Measurements from ENCODE around the gene LAGE3. TPM values are rescaled to one million over a fixed set of nuclear protein-coding genes. Genes with fewer than 3 reads are reported as not detected.

The LAGE3 gene
- 10.0 TPM for total RNA-seq
- 29.0 TPM for polyA plus RNA-seq (ENCODE audit: insufficient read depth, low read depth, low replicate concordance)
- long read RNA-seq, donor 1, transcript LAGE3-201 (3 exons, 949 nt), result major isoform, 30 of 30 reads
- long read RNA-seq, donor 1, partial matches to known transcripts, result 0 of 30 reads
- long read RNA-seq, donor 1, other reads (novel, unspliced or antisense), result 0 of 30 reads
- long read RNA-seq, donor 2, transcript LAGE3-201 (3 exons, 949 nt), result major isoform, 26 of 26 reads
- long read RNA-seq, donor 2, partial matches to known transcripts, result 0 of 26 reads
- long read RNA-seq, donor 2, other reads (novel, unspliced or antisense), result 0 of 26 reads
- long read RNA-seq, donor 3, transcript LAGE3-201 (3 exons, 949 nt), result major isoform, 30 of 30 reads
- long read RNA-seq, donor 3, partial matches to known transcripts, result 0 of 30 reads
- long read RNA-seq, donor 3, other reads (novel, unspliced or antisense), result 0 of 30 reads
- long read RNA-seq, donor 4, transcript LAGE3-201 (3 exons, 949 nt), result major isoform, 14 of 14 reads
- long read RNA-seq, donor 4, partial matches to known transcripts, result 0 of 14 reads
- long read RNA-seq, donor 4, other reads (novel, unspliced or antisense), result 0 of 14 reads
- long read RNA-seq, donor 5, partial matches to known transcripts, result 0 of 2 reads
- long read RNA-seq, donor 5, other reads (novel, unspliced or antisense), result 0 of 2 reads
- long read RNA-seq, donor 6, transcript LAGE3-201 (3 exons, 949 nt), result major isoform, 41 of 41 reads
- long read RNA-seq, donor 6, partial matches to known transcripts, result 0 of 41 reads
- long read RNA-seq, donor 6, other reads (novel, unspliced or antisense), result 0 of 41 reads
- long read RNA-seq, donor 7, transcript LAGE3-201 (3 exons, 949 nt), result major isoform, 16 of 16 reads
- long read RNA-seq, donor 7, partial matches to known transcripts, result 0 of 16 reads
- long read RNA-seq, donor 7, other reads (novel, unspliced or antisense), result 0 of 16 reads
- long read RNA-seq, donor 8, transcript LAGE3-201 (3 exons, 949 nt), result major isoform, 28 of 28 reads
- long read RNA-seq, donor 8, partial matches to known transcripts, result 0 of 28 reads
- long read RNA-seq, donor 8, other reads (novel, unspliced or antisense), result 0 of 28 reads
- long read RNA-seq, donor 9, transcript LAGE3-201 (3 exons, 949 nt), result major isoform, 14 of 14 reads
- long read RNA-seq, donor 9, partial matches to known transcripts, result 0 of 14 reads
- long read RNA-seq, donor 9, other reads (novel, unspliced or antisense), result 0 of 14 reads
- long read RNA-seq, donor 10, transcript LAGE3-201 (3 exons, 949 nt), result major isoform, 20 of 20 reads
- long read RNA-seq, donor 10, partial matches to known transcripts, result 0 of 20 reads
- long read RNA-seq, donor 10, other reads (novel, unspliced or antisense), result 0 of 20 reads

DNA sequence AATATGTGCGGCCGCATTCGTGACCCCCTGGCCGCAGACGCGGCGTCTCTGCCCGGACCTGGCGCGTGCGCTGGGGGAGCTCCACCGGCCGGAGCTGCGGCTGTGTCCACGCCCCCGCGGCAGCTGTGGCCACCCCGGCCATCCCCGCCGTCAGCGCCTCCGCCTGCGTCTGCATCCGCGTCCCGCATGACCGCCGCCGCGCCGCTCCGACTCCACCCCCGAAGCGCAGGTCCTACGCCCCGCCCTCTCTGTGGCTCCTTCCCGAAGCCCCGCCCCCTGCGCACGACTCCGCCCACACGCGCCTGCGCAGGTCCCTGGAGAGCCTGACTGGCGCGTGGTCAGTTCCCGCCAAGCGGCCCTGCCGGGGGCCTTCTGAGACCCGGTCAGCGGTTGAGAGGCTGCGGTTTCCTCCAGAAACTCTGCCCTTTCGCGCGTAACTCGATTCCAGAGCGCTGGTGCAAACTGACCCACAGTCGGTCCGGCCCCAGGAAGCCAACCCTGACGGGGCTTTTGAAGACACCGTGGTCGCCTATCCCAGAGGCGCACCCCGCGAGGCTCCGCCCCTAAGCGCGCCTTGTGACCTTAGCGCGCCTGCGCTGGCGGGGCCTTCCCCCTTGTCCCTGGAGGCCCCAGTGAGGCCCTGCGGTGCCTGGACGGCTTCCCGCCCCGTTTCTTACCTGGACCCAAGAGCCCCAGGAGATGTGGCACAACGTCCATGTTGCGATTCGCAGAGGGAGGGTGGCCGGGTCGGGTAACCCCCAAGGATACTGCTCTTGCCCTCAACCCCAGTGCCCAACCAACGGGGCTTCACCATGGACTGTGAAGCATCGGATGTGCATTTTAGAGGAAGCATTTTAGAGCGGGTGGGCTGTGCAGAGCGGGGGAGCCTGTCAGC is at the start of gene LAGE3:
Gene LAGE3, minus strand, starts transcription at position 554 of the 895 bp plus-strand sequence. Its CDS starts 366 bp downstream, at position 188.
- H3K9ac ChIP-seq (ENCODE audit: low read length in 3 of 3), result no peak within 1 kb of the TSS
- peaks cover 0 to 4% (median 0%) of the 10 kb centered on the region in 3 donors for H3K4me1 ChIP-seq (ENCODE audit: control insufficient read depth in 2 of 3, insufficient read depth in 2 of 3, low read depth in 1 of 3, low read length in 3 of 3)
- FAIRE-seq, result no peak
- no peaks in the 10 kb centered on the region for H3K27me3 ChIP-seq (ENCODE audit: control insufficient read depth, insufficient read depth, low read length)
- H3K9me3 ChIP-seq (ENCODE audit: control insufficient read depth in 2 of 3, insufficient read depth in 1 of 3, low read length in 3 of 3), result no peaks in the 10 kb centered on the region
- DNase-seq, result peak; percentile 93 to 98 (median 95)
- TF ChIP-seq CTCF (IDR thresholded peaks at IDR 0.05; ENCODE audit: borderline replicate concordance, extremely low read depth, insufficient read depth), result no peak
- no peaks in the 10 kb centered on the region for H3K36me3 ChIP-seq (ENCODE audit: control insufficient read depth in 2 of 3, insufficient read depth in 3 of 3, low read length in 3 of 3)
- peak within 1 kb of the TSS; percentile 80 to 89 for H3K27ac ChIP-seq (ENCODE audit: low read depth in 2 of 2, low read length in 2 of 2)
- intact Hi-C loops (cut with DNase I), result no loop called here
- H3K4me3 ChIP-seq (ENCODE audit: low read length in 3 of 3), result peak within 1 kb of the TSS; percentile 39 to 49 (median 48)

- peak; percentile 39 for TF ChIP-seq CTCF (IDR thresholded peaks at IDR 0.05; ENCODE audit: borderline replicate concordance, extremely low read depth, insufficient read depth)
- Histone ChIP-seq H3K27me3 (ENCODE audit: control insufficient read depth, insufficient read depth, low read length) (no peaks in the 10 kb centered on the region), H3K36me3 (ENCODE audit: control insufficient read depth in 2 of 3, insufficient read depth in 3 of 3, low read length in 3 of 3) (no peaks in the 10 kb centered on the region), H3K4me1 (ENCODE audit: control insufficient read depth in 2 of 3, insufficient read depth in 2 of 3, low read depth in 1 of 3, low read length in 3 of 3) (peaks cover 0 to 7% (median 2%) of the 10 kb centered on the region in 3 donors), H3K9ac (ENCODE audit: low read length in 3 of 3) (peak overlapping the region in 2 of 3 donors; percentile 41 to 75), H3K27ac (ENCODE audit: low read depth in 2 of 2, low read length in 2 of 2) (peak overlapping the region; percentile 22 to 59), H3K4me3 (ENCODE audit: low read length in 3 of 3) (peak overlapping the region; percentile 3 to 48 (median 18)), H3K9me3 (ENCODE audit: control insufficient read depth in 2 of 3, insufficient read depth in 1 of 3, low read length in 3 of 3) (no peaks in the 10 kb centered on the region)
- DNase-seq, result peak; percentile 83 to 92 (median 88)
- intact Hi-C loops (cut with DNase I), result no loop called here
- FAIRE-seq, result no peak
Measured at GRCh38 chrX:154526901-154527675, 48.0 kb upstream of the LAGE3 start.

Measured in kidney (tissue), 22 donors.